PC-3 (cell line): ENCODE data around the gene IFIT2. TPM values are rescaled to one million over a fixed set of nuclear protein-coding genes. Genes with fewer than 3 reads are reported as not detected.
"Not testable (repeated sequence)": the region's sequence is repeated elsewhere in the genome, so short reads cannot be mapped to it uniquely, and the experiment has no call there.

Experiments used
- ATAC-seq: fragments of 200-7000 bp; cut with Tn5 transposase; 2 replicates; pipeline ENCODE4 v1.9.1; 2020; ENCODE audit warnings: mild to moderate bottlenecking, moderate library complexity
- Bru-seq: library from RNA; stranded (reverse); fragments of 400-500 nt; gene quantifications from one replicate; lab custom pipeline; 2021; lab: Mats Ljungman, UMichigan
- BruChase-seq, 2 experiments: library from RNA; stranded (reverse); fragments of 400-500 nt; gene quantifications; one replicate each; lab custom pipeline; 2021; lab: Mats Ljungman, UMichigan
- BruUV-seq: library from RNA; stranded (reverse); fragments of 400-500 nt; replicated peaks from 2 replicates; lab custom pipeline; 2021; lab: Mats Ljungman, UMichigan
- CTCF ChIA-PET: fragments of 300-600 bp; sonication (Branson Sonifier 250); formaldehyde crosslinking; loops from one replicate; lab custom pipeline; 2022; ENCODE audit warnings: antibody characterized with exemption; lab: Charles Lee
- POLR2A ChIA-PET: fragments of 300-600 bp; sonication (Branson Sonifier 250); formaldehyde crosslinking; loops from one replicate; lab custom pipeline; 2022; ENCODE audit warnings: antibody characterized with exemption; ENCODE audit not compliant: unreplicated experiment; lab: Charles Lee
- DNase-seq: peaks from one replicate; pipeline ENCODE4 v3.0.0-alpha.2; 2015
- H2AFZ ChIP-seq: fragments of 300-600 bp; sonication (generic); 2 replicates; pipeline ENCODE4 v1.6.0; 2016; ENCODE audit warnings: antibody characterized with exemption, low read length
- H3F3A ChIP-seq: fragments of 300-600 bp; sonication (generic); one replicate; pipeline ENCODE4 v1.6.0; 2017; ENCODE audit warnings: antibody characterized with exemption, low read length, control low read depth, mild to moderate bottlenecking; ENCODE audit not compliant: unreplicated experiment
- H3K27ac ChIP-seq: fragments of 300-600 bp; sonication (generic); 2 replicates; pipeline ENCODE4 v1.5.1; 2016; ENCODE audit warnings: mild to moderate bottlenecking, low read length
- H3K27me3 ChIP-seq: fragments of 300-600 bp; sonication (generic); 2 replicates; pipeline ENCODE4 v1.6.1; 2016; ENCODE audit warnings: low read length, mixed read lengths
- H3K36me3 ChIP-seq: fragments of 300-600 bp; sonication (generic); 2 replicates; pipeline ENCODE4 v1.6.1; 2016; ENCODE audit warnings: low read depth, mixed run types, low read length, mixed read lengths
- H3K4me1 ChIP-seq: fragments of 300-600 bp; sonication (generic); 2 replicates; pipeline ENCODE4 v1.5.1; 2016; ENCODE audit warnings: low read length; ENCODE audit not compliant: insufficient read depth
- H3K4me2 ChIP-seq: fragments of 300-600 bp; sonication (generic); 2 replicates; pipeline ENCODE4 v1.6.0; 2016; ENCODE audit warnings: low read length
- H3K4me3 ChIP-seq: fragments of 300-600 bp; sonication (generic); 2 replicates; pipeline ENCODE4 v1.5.1; 2016; ENCODE audit warnings: mild to moderate bottlenecking, low read length, mixed read lengths
- H3K79me2 ChIP-seq: fragments of 300-600 bp; sonication (generic); 2 replicates; pipeline ENCODE4 v1.6.1; 2017; ENCODE audit warnings: low read length, mixed read lengths
- H3K9ac ChIP-seq: fragments of 300-600 bp; sonication (generic); 2 replicates; pipeline ENCODE4 v1.6.0; 2016; ENCODE audit warnings: mild to moderate bottlenecking, low read length
- H3K9me2 ChIP-seq: fragments of 300-600 bp; sonication (generic); replicated peaks from 2 replicates; pipeline ENCODE4 v1.6.1; 2016; ENCODE audit warnings: mixed run types, low read length, mixed read lengths
- H3K9me3 ChIP-seq: fragments of 300-600 bp; sonication (generic); 2 replicates; pipeline ENCODE4 v1.6.1; 2016; ENCODE audit warnings: low read length, mixed read lengths
- H4K20me1 ChIP-seq: fragments of 300-600 bp; sonication (generic); 2 replicates; pipeline ENCODE4 v1.6.1; 2016; ENCODE audit warnings: low read length, mixed read lengths
- CTCF ChIP-seq: fragments of 300-600 bp; sonication (generic); conservative IDR thresholded peaks from 2 replicates; pipeline ENCODE4 v1.5.1; 2017; ENCODE audit warnings: antibody characterized with exemption, low read depth, mild to moderate bottlenecking, low read length
- EZH2 ChIP-seq: fragments of 300-600 bp; sonication (generic); IDR thresholded peaks from one replicate; pipeline ENCODE4 v1.6.1; 2017; ENCODE audit warnings: antibody characterized with exemption, mild to moderate bottlenecking, low read length; ENCODE audit not compliant: unreplicated experiment
- EZH2phosphoT487 ChIP-seq: fragments of 300-600 bp; sonication (generic); IDR thresholded peaks from 2 replicates; pipeline ENCODE4 v1.6.1; 2018; ENCODE audit warnings: mild to moderate bottlenecking, antibody characterized with exemption, low read length, borderline replicate concordance
- intact Hi-C: fragments of 100-400 bp; cut with micrococcal nuclease; formaldehyde crosslinking; loops from 2 replicates; pipeline ENCODE4 v1.9.0; 2023
- long read RNA-seq: library from polyadenylated mRNA; unstranded; transcript quantifications from one replicate; pipeline ENCODE4 v2.0.0, GENCODE V29; 2021; ENCODE audit not compliant: unreplicated experiment
- total RNA-seq: library from RNA; depleted of rRNA; stranded (reverse); fragments of >200 nt; gene quantifications from 2 replicates; pipeline ENCODE4 v1.2.3, GENCODE V29; 2014; rRNA removed

IFIT2 gene, protein sequence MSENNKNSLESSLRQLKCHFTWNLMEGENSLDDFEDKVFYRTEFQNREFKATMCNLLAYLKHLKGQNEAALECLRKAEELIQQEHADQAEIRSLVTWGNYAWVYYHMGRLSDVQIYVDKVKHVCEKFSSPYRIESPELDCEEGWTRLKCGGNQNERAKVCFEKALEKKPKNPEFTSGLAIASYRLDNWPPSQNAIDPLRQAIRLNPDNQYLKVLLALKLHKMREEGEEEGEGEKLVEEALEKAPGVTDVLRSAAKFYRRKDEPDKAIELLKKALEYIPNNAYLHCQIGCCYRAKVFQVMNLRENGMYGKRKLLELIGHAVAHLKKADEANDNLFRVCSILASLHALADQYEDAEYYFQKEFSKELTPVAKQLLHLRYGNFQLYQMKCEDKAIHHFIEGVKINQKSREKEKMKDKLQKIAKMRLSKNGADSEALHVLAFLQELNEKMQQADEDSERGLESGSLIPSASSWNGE
- total RNA-seq = 6.9 and 8.6 TPM in 2 replicates
- percentile 93 among the genes with signal in this experiment for Bru-seq, nascent RNA
- BruChase-seq, experiment 1, labeled RNA remaining after a 6-hour chase = percentile 84 among the genes with signal in this experiment
- percentile 96 among the genes with signal in this experiment for BruChase-seq, experiment 2, labeled RNA remaining after a 2-hour chase
- long read RNA-seq, transcript IFIT2-201 (2 exons, 3,489 nt) = major isoform, 621 of 664 reads
- long read RNA-seq, partial matches to known transcripts = 13 of 664 reads
- long read RNA-seq, other reads (novel, unspliced or antisense) = 30 of 664 reads

DNA sequence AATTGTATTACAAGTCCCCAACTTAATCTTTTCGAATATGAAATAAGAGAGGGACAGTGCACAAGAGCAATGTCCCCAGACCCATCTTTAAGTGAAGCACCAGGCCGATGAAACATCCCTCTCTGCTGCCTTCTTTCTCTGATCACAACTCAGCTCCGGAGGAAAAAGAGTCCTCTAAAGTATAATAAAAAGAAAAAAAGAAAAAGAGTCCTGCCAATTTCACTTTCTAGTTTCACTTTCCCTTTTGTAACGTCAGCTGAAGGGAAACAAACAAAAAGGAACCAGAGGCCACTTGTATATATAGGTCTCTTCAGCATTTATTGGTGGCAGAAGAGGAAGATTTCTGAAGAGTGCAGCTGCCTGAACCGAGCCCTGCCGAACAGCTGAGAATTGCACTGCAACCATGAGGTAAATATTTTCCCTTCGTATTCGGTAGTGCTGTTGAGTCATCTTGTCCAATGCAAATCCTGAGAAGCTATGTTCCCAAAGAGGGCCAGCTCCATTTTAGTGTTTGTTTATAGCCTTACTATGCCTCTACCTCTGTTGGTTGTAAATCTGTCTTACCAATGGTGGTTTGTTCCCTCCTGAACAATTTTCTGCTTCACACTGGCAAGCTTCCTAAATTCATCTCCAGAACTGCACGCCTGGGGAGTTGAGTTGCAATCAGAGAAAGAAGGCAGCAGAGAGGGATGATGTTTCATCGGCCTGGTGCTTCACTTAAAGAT lies at the start of gene IFIT2:
IFIT2 (plus strand) TSS at position 326 of the 725 bp plus-strand sequence; CDS start at position 404, 78 bp downstream.
- H3K9me3 ChIP-seq = no peaks in the 10 kb centered on the region
- H3K27ac ChIP-seq = peak within 1 kb of the TSS; percentile 79
- H3K4me2 ChIP-seq = peak within 1 kb of the TSS; percentile 86
- TF ChIP-seq CTCF (no peak), EZH2 (no peak), EZH2phosphoT487 (no peak)
- peak; percentile 71 for DNase-seq
- ChIA-PET CTCF (no interaction called here), POLR2A (interaction anchor here (0.7 to 1.2 kb wide), 6 partner anchors 19 to 50 kb away, joined by 4 to 13 read pairs (median 6); partner anchors contain the start of gene IFIT3)
- BruUV-seq = TSS peak; percentile 59
- peak within 1 kb of the TSS; percentile 80 for H2AFZ ChIP-seq
- no peaks in the 10 kb centered on the region for H3K9me2 ChIP-seq
- H3K4me3 ChIP-seq = peak within 1 kb of the TSS; percentile 66
- peaks cover 18% of the 10 kb centered on the region for H3K79me2 ChIP-seq
- no peaks in the 10 kb centered on the region for H4K20me1 ChIP-seq
- H3F3A ChIP-seq = no peaks in the 10 kb centered on the region
- H3K4me1 ChIP-seq = peaks cover 30% of the 10 kb centered on the region
- 0 out of 2 replicates have a peak, but pooled peaks cover 7% of the 10 kb centered on the region for H3K36me3 ChIP-seq
- intact Hi-C loops = loop anchor here (1.0 to 5.0 kb wide), 2 partner anchors 40 to 85 kb away; no protein-coding TSS in a partner anchor
- H3K27me3 ChIP-seq = no peaks in the 10 kb centered on the region
- peak; percentile 67 for ATAC-seq
- H3K9ac ChIP-seq = peak within 1 kb of the TSS; percentile 47

- POLR2A ChIA-PET = interaction anchor here (0.5 kb wide), 1 partner anchor 140 kb away, joined by 11 read pairs; the partner anchor contains the start of gene IFIT1
Observed at GRCh38 chr10:89252225-89252585, 49.6 kb upstream of the IFIT2 start.

GRCh38 chr10:89255091-89255579 lies 46.7 kb upstream of the IFIT2 start:
- H3K27ac ChIP-seq, ATAC-seq, H3F3A ChIP-seq, H3K4me2 ChIP-seq, POLR2A ChIA-PET, BruUV-seq, DNase-seq, H2AFZ ChIP-seq, H3K4me3 ChIP-seq, H4K20me1 ChIP-seq, H3K27me3 ChIP-seq, H3K9ac ChIP-seq, H3K9me3 ChIP-seq, H3K9me2 ChIP-seq, CTCF ChIA-PET, H3K36me3 ChIP-seq: not testable (repeated sequence)
- intact Hi-C loops = loop anchor here (10.0 kb wide), 1 partner anchor 310 kb away; no protein-coding TSS in a partner anchor
- Histone ChIP-seq H3K79me2 (peaks cover 23% of the 10 kb centered on the region), H3K4me1 (peaks cover 23% of the 10 kb centered on the region)

More at GRCh38 chr10:89252225-89252585, 49.6 kb upstream of the IFIT2 start:
- Histone ChIP-seq H2AFZ (no peak overlapping the region), H3K36me3 (no peaks in the 10 kb centered on the region), H3K4me1 (peaks cover 5% of the 10 kb centered on the region; the same call in 1 of the 2 replicates), H3K4me2 (peak overlapping the region; percentile 95; the same call in 1 of the 2 replicates), H3F3A (no peaks in the 10 kb centered on the region), H3K9ac (no peak overlapping the region), H3K79me2 (peaks cover 30% of the 10 kb centered on the region), H3K27me3 (no peaks in the 10 kb centered on the region), H3K9me2 (no peaks in the 10 kb centered on the region), H4K20me1 (no peaks in the 10 kb centered on the region), H3K9me3 (no peaks in the 10 kb centered on the region), H3K27ac (no peak overlapping the region), H3K4me3 (no peak overlapping the region)
- TF ChIP-seq EZH2 (no peak), EZH2phosphoT487 (no peak), CTCF (no peak)
- no peak for ATAC-seq
- intact Hi-C loops = loop anchor here (10.0 kb wide), 1 partner anchor 313 kb away; no protein-coding TSS in a partner anchor
- DNase-seq = no peak
- BruUV-seq = no TSS peak
- CTCF ChIA-PET = interaction anchor here (0.6 kb wide), 1 partner anchor 137 kb away, joined by 5 read pairs; no protein-coding TSS in a partner anchor
